SU-DHL-6 (cell line): ENCODE results near the gene CACNA1B.

Source experiments
- EZH2phosphoT487 ChIP-seq: fragments of 200-600 bp; sonication (generic), shearing (Covaris generic); conservative IDR thresholded peaks from 2 replicates; pipeline ENCODE4 v1.6.1; 2018; ENCODE audit warnings: mild to moderate bottlenecking, antibody characterized with exemption, low read length, moderate library complexity, mixed read lengths
- TF ChIP-seq, protein P1 (sequence below): fragments of 200-600 bp; sonication (generic); IDR thresholded peaks from one replicate; pipeline ENCODE4 v1.5.1; 2017; ENCODE audit warnings: antibody characterized with exemption, mild to moderate bottlenecking, low read length, moderate library complexity; ENCODE audit not compliant: insufficient read depth, poor library complexity, severe bottlenecking

- TF ChIP-seq, protein P1, sequence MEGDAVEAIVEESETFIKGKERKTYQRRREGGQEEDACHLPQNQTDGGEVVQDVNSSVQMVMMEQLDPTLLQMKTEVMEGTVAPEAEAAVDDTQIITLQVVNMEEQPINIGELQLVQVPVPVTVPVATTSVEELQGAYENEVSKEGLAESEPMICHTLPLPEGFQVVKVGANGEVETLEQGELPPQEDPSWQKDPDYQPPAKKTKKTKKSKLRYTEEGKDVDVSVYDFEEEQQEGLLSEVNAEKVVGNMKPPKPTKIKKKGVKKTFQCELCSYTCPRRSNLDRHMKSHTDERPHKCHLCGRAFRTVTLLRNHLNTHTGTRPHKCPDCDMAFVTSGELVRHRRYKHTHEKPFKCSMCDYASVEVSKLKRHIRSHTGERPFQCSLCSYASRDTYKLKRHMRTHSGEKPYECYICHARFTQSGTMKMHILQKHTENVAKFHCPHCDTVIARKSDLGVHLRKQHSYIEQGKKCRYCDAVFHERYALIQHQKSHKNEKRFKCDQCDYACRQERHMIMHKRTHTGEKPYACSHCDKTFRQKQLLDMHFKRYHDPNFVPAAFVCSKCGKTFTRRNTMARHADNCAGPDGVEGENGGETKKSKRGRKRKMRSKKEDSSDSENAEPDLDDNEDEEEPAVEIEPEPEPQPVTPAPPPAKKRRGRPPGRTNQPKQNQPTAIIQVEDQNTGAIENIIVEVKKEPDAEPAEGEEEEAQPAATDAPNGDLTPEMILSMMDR = no peak
- TF ChIP-seq EZH2phosphoT487 = no peak
These were observed 175.8 kb downstream of the CACNA1B start for GRCh38 chr9:138053321-138053868.
